OCI-LY1 (cell line): ENCODE measurements around the gene DRC7.

ENCODE experiments used
- H2AFZ ChIP-seq: fragments of 200-600 bp; sonication (generic), shearing (Covaris generic); 2 replicates; pipeline ENCODE4 v1.6.0; 2014; ENCODE audit warnings: antibody characterized with exemption, mild to moderate bottlenecking, low read length
- H3F3A ChIP-seq: fragments of 200-600 bp; sonication (generic), shearing (Covaris generic); 2 replicates; pipeline ENCODE4 v1.6.0; 2014; ENCODE audit warnings: mild to moderate bottlenecking, antibody characterized with exemption, low read length, moderate library complexity; ENCODE audit not compliant: insufficient read depth
- H3K27ac ChIP-seq: fragments of 200-600 bp; sonication (generic); 2 replicates; pipeline ENCODE4 v1.5.1; 2014; ENCODE audit warnings: low read length, mixed run types, mild to moderate bottlenecking, low read depth; ENCODE audit not compliant: poor library complexity, severe bottlenecking
- H3K27me3 ChIP-seq: fragments of 200-600 bp; sonication (generic); 2 replicates; pipeline ENCODE4 v1.6.0; 2014; ENCODE audit warnings: antibody characterized with exemption, mild to moderate bottlenecking, low read length, moderate library complexity; ENCODE audit not compliant: insufficient read depth
- H3K36me3 ChIP-seq: fragments of 200-600 bp; sonication (generic); 2 replicates; pipeline ENCODE4 v1.6.1; 2014; ENCODE audit warnings: mild to moderate bottlenecking, antibody characterized with exemption, low read length, moderate library complexity, mixed read lengths; ENCODE audit not compliant: insufficient read depth
- H3K4me1 ChIP-seq: fragments of 200-600 bp; sonication (generic); 2 replicates; pipeline ENCODE4 v1.5.1; 2014; ENCODE audit warnings: mild to moderate bottlenecking, low read length, moderate library complexity; ENCODE audit not compliant: insufficient read depth, severe bottlenecking
- H3K4me2 ChIP-seq: fragments of 200-600 bp; sonication (generic), shearing (Covaris generic); 2 replicates; pipeline ENCODE4 v1.6.1; 2014; ENCODE audit warnings: low read length
- H3K4me3 ChIP-seq: fragments of 200-600 bp; sonication (generic); 2 replicates; pipeline ENCODE4 v1.5.1; 2014; ENCODE audit warnings: low read length, low read depth, mild to moderate bottlenecking, mixed read lengths; ENCODE audit not compliant: poor library complexity, severe bottlenecking
- H3K79me2 ChIP-seq: fragments of 200-600 bp; shearing (Covaris generic); 2 replicates; pipeline ENCODE4 v1.6.1; 2016; ENCODE audit warnings: mixed run types, low read length, mixed read lengths; ENCODE audit not compliant: insufficient read depth
- H3K9ac ChIP-seq: fragments of 200-600 bp; sonication (generic), shearing (Covaris generic); 2 replicates; pipeline ENCODE4 v1.6.1; 2014; ENCODE audit warnings: mild to moderate bottlenecking, low read length, mixed read lengths
- H3K9me2 ChIP-seq: fragments of 200-600 bp; sonication (generic), shearing (Covaris generic); 2 replicates; pipeline ENCODE4 v1.6.1; 2014; ENCODE audit warnings: low read depth, mild to moderate bottlenecking, low read length, mixed read lengths
- H3K9me3 ChIP-seq: fragments of 200-600 bp; shearing (Covaris generic); 2 replicates; pipeline ENCODE4 v1.6.1; 2014; ENCODE audit warnings: low read length, mixed read lengths
- H4K20me1 ChIP-seq: fragments of 200-600 bp; sonication (generic), shearing (Covaris generic); 2 replicates; pipeline ENCODE4 v1.6.0; 2016; ENCODE audit warnings: mild to moderate bottlenecking, low read length; ENCODE audit not compliant: insufficient read depth
- CTCF ChIP-seq: fragments of 200-600 bp; sonication (generic), shearing (Covaris generic); IDR thresholded peaks from 2 replicates; pipeline ENCODE4 v1.5.1; 2017; ENCODE audit warnings: mild to moderate bottlenecking, antibody characterized with exemption, low read length, moderate library complexity, mixed read lengths
- EZH2 ChIP-seq: fragments of 200-600 bp; sonication (generic), shearing (Covaris generic); IDR thresholded peaks from 2 replicates; pipeline ENCODE4 v1.8.0; 2017; ENCODE audit warnings: borderline replicate concordance, mixed run types, mild to moderate bottlenecking, antibody characterized with exemption, low read length, moderate library complexity, mixed read lengths

Gene DRC7

GRCh38 chr16:57687363-57687929 is 7.2 kb upstream of the DRC7 start:
- no peaks in the 10 kb centered on the region for H3K36me3 ChIP-seq
- no peak for TF ChIP-seq CTCF
- no peak for TF ChIP-seq EZH2

GRCh38 chr16:57688487-57688986 is 6.1 kb upstream of the DRC7 start:
- no peaks in the 10 kb centered on the region for H3K36me3 ChIP-seq
- H2AFZ ChIP-seq = no peak overlapping the region
- H3K27ac ChIP-seq = no peak overlapping the region
- H3K9ac ChIP-seq = no peak overlapping the region
- no peaks in the 10 kb centered on the region for H3F3A ChIP-seq
- no peaks in the 10 kb centered on the region for H3K9me2 ChIP-seq
- H3K79me2 ChIP-seq = no peaks in the 10 kb centered on the region
- no peaks in the 10 kb centered on the region for H4K20me1 ChIP-seq
- no peaks in the 10 kb centered on the region for H3K9me3 ChIP-seq
- no peaks in the 10 kb centered on the region for H3K4me1 ChIP-seq
- TF ChIP-seq EZH2 = no peak
- TF ChIP-seq CTCF = no peak
- H3K27me3 ChIP-seq = peaks cover 5% of the 10 kb centered on the region; the same call in 1 of the 2 replicates
- H3K4me2 ChIP-seq = no peak overlapping the region
- no peak overlapping the region for H3K4me3 ChIP-seq

More at GRCh38 chr16:57687363-57687929, 7.2 kb upstream of the DRC7 start:
- Histone ChIP-seq H3K27ac (no peak overlapping the region), H3K9me3 (no peaks in the 10 kb centered on the region), H3K4me1 (no peaks in the 10 kb centered on the region), H3F3A (no peaks in the 10 kb centered on the region), H3K4me3 (no peak overlapping the region), H3K27me3 (peaks cover 5% of the 10 kb centered on the region; the same call in 1 of the 2 replicates), H3K9me2 (no peaks in the 10 kb centered on the region), H4K20me1 (no peaks in the 10 kb centered on the region), H2AFZ (no peak overlapping the region), H3K79me2 (no peaks in the 10 kb centered on the region), H3K9ac (no peak overlapping the region), H3K4me2 (no peak overlapping the region)

DNA sequence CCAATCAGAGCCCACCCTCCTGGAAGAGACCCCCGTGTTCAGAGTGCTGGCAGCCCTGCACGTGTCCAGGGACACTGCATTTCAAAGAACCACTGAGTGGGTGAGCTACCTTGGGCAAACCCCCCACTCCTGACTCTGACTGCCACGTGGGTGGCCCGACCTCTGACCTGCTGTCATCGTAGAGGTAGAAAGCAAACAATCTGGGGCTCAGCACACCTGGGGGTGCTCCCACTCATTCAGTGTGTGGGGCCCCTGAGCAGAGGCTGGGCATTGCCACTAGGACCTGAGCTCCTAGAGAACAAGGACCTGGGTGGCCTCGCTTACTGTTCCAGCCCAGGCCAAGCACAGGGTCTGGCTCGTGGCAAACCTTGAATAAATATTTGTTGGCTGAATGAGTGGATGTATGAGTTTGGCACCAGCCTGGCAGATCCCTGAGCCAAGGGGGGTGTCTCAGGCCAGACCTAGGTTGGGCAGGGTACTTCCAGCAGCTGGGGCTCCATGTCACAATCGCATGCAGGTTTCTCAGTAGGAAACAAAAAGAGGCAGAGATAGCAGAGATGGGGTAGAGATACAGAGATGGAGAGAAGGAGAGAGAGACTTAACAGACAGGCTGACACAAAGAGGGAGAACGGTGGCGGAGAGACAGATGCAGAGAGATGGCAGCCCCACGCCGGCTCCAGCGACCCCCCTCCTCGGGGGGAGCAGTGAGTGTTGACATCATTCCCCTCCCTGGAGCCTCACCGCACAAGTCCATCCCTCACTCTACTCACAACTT is 5.4 kb upstream of the DRC7 start:
- Histone ChIP-seq H3F3A (no peaks in the 10 kb centered on the region), H3K4me2 (no peak overlapping the region), H3K4me1 (no peaks in the 10 kb centered on the region), H3K9me3 (no peaks in the 10 kb centered on the region), H3K9me2 (no peaks in the 10 kb centered on the region), H3K36me3 (no peaks in the 10 kb centered on the region), H2AFZ (no peak overlapping the region), H3K79me2 (no peaks in the 10 kb centered on the region), H3K27me3 (peaks cover 5% of the 10 kb centered on the region; the same call in 1 of the 2 replicates), H3K9ac (no peak overlapping the region), H4K20me1 (no peaks in the 10 kb centered on the region), H3K27ac (no peak overlapping the region), H3K4me3 (no peak overlapping the region)
- TF ChIP-seq EZH2 (no peak), CTCF (no peak)
